GM12891 (cell line): ENCODE measurements around the gene RAP1GAP.

ENCODE experiments used
- POLR2A ChIP-seq: IDR thresholded peaks from 2 replicates; pipeline ENCODE4 v1.6.1; 2011; ENCODE audit warnings: low read depth, low read length, control low read depth
- POLR2AphosphoS5 ChIP-seq: IDR thresholded peaks from 2 replicates; pipeline ENCODE4 v1.6.1; 2011; ENCODE audit warnings: low read depth, low read length, control low read depth
- TAF1 ChIP-seq: IDR thresholded peaks from 2 replicates; pipeline ENCODE4 v1.6.1; 2011; ENCODE audit warnings: low read depth, low read length, control low read depth

GRCh38 chr1:21596174-21596573, 73.0 kb downstream of the RAP1GAP start:
- no peak for TF ChIP-seq TAF1
- TF ChIP-seq POLR2AphosphoS5, result no peak
- TF ChIP-seq POLR2A, result no peak
